ENCODE results near the gene RYR2. TPM values are rescaled to one million over a fixed set of nuclear protein-coding genes. Genes with fewer than 3 reads are reported as not detected.

The RYR2 gene
- total and polyA plus RNA-seq, 2 donors (not counting 1 experiment from before 2014, with no cell fraction given) = not detected

DNA sequence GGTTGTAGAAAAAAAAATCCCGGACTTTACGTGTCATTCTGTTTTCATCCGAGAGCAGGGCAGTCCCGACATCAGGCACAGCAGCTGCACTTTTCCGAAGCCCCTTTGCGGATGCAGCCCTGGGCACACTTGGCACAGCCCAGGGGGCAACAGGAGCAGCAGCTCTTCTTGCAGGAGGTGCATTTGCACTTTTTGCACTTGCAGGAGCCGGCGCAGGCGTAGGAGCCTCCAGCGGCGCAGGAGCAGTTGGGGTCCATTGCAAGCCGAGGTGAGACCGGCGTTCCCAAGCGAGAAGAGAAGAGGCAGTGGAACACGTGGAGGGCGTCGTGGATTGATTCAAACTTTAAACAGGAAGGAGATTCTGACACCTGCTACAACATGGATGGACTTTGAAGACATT is 37.9 kb upstream of the RYR2 start, which contains the start of gene MT1HL1:
MT1HL1 (minus strand) TSS at position 326 of the 400 bp plus-strand sequence; CDS start at position 257, 69 bp downstream.
- H3K9ac ChIP-seq (ENCODE audit: low read length) = no peak within 1 kb of the TSS
- ChIA-PET POLR2A (no interaction called here), CTCF (no interaction called here)
- no peak within 1 kb of the TSS for H3K27ac ChIP-seq (ENCODE audit: low read length in 2 of 2)
- no peaks in the 10 kb centered on the region for H3K79me2 ChIP-seq (ENCODE audit: control insufficient read depth, insufficient read depth, low read length)
- H3K4me3 Mint-ChIP-seq = no peak within 1 kb of the TSS
- no peaks in the 10 kb centered on the region for H3K4me1 ChIP-seq (ENCODE audit: control insufficient read depth in 2 of 2, insufficient read depth in 2 of 2, low read length in 2 of 2)
- H3K27me3 Mint-ChIP-seq = no peaks in the 10 kb centered on the region
- no peaks in the 10 kb centered on the region for H3K9me3 Mint-ChIP-seq (ENCODE audit: insufficient read depth)
- no peak within 1 kb of the TSS for H3K4me2 ChIP-seq (replicated peaks; ENCODE audit: low read depth, low read length, poor library complexity, severe bottlenecking)
- no peak within 1 kb of the TSS for H3K4me3 ChIP-seq (ENCODE audit: control extremely low read depth in 1 of 5, extremely low read depth in 1 of 5, insufficient read depth in 1 of 5, low read depth in 2 of 5, low read length in 4 of 5)
- no peak within 1 kb of the TSS for H2AFZ ChIP-seq (ENCODE audit: insufficient read depth, low read depth, low read length, poor library complexity, severe bottlenecking)
- no peaks in the 10 kb centered on the region for H3K36me3 ChIP-seq (replicated peaks in 1 of 2; ENCODE audit: control extremely low read depth in 1 of 2, control insufficient read depth in 1 of 2, extremely low read depth in 1 of 2, insufficient read depth in 2 of 2, low read length in 1 of 2)
- TF ChIP-seq, protein P1, sequence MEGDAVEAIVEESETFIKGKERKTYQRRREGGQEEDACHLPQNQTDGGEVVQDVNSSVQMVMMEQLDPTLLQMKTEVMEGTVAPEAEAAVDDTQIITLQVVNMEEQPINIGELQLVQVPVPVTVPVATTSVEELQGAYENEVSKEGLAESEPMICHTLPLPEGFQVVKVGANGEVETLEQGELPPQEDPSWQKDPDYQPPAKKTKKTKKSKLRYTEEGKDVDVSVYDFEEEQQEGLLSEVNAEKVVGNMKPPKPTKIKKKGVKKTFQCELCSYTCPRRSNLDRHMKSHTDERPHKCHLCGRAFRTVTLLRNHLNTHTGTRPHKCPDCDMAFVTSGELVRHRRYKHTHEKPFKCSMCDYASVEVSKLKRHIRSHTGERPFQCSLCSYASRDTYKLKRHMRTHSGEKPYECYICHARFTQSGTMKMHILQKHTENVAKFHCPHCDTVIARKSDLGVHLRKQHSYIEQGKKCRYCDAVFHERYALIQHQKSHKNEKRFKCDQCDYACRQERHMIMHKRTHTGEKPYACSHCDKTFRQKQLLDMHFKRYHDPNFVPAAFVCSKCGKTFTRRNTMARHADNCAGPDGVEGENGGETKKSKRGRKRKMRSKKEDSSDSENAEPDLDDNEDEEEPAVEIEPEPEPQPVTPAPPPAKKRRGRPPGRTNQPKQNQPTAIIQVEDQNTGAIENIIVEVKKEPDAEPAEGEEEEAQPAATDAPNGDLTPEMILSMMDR (IDR thresholded peaks at IDR 0.05) = no peak
- no peak for TF ChIP-seq EZH2 (IDR thresholded peaks at IDR 0.05; ENCODE audit: borderline replicate concordance, insufficient read depth, low read depth, low read length, poor library complexity, severe bottlenecking)
- ATAC-seq (ENCODE audit: low read depth) (no peak), DNase-seq (no peak)
- H3K9me3 ChIP-seq (ENCODE audit: control extremely low read depth in 1 of 3, control insufficient read depth in 2 of 3, insufficient read depth in 1 of 3, low read length in 2 of 3) = peaks cover 0 to 4% (median 0%) of the 10 kb centered on the region in 3 donors
- intact Hi-C loops (cut with micrococcal nuclease) = no loop called here
- H3K27ac Mint-ChIP-seq = no peak within 1 kb of the TSS
- WGBS (ENCODE audit: insufficient coverage) = 94% methylated on average over 18 of the region's 18 CpGs
- no peaks in the 10 kb centered on the region for H3K27me3 ChIP-seq (replicated peaks in 1 of 4; ENCODE audit: control extremely low read depth in 1 of 4, control insufficient read depth in 3 of 4, insufficient read depth in 4 of 4, low read length in 3 of 4)
- H4K20me1 ChIP-seq (ENCODE audit: control insufficient read depth, insufficient read depth, low read length, poor library complexity, severe bottlenecking) = no peaks in the 10 kb centered on the region
- H3K4me1 Mint-ChIP-seq = no peaks in the 10 kb centered on the region

DNA sequence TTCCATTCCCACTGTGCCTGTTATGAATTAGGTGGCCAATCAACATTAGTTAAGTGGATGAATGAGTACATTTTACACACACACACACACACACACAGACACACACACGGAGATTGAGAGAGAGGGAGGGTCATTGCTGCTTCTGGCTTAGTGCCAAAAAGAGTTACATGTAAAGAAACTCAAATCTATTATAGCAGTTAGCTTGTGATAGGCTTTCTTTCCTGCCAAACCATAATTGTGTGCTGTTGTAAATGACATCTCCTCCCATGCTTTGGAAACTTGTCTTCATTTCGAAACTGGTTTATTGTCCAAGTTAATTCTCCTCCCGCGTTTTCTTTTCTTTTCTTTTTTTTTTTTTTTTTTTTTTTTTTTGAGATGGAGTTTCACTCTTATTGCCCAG is 36.3 kb upstream of the RYR2 start:
- H3K79me2 ChIP-seq (ENCODE audit: control insufficient read depth, insufficient read depth, low read length) = no peaks in the 10 kb centered on the region
- H3K4me2 ChIP-seq (replicated peaks; ENCODE audit: low read depth, low read length, poor library complexity, severe bottlenecking) = no peak overlapping the region
- H3K9me3 ChIP-seq (ENCODE audit: control extremely low read depth in 1 of 3, control insufficient read depth in 2 of 3, insufficient read depth in 1 of 3, low read length in 2 of 3) = peaks cover 0 to 4% (median 0%) of the 10 kb centered on the region in 3 donors
- H2AFZ ChIP-seq (ENCODE audit: insufficient read depth, low read depth, low read length, poor library complexity, severe bottlenecking) = no peak overlapping the region
- ChIA-PET CTCF (no interaction called here), POLR2A (no interaction called here)
- H3K36me3 ChIP-seq (replicated peaks in 1 of 2; ENCODE audit: control extremely low read depth in 1 of 2, control insufficient read depth in 1 of 2, extremely low read depth in 1 of 2, insufficient read depth in 2 of 2, low read length in 1 of 2) = no peaks in the 10 kb centered on the region
- no peak overlapping the region for H3K4me3 Mint-ChIP-seq
- H3K27me3 Mint-ChIP-seq = no peaks in the 10 kb centered on the region
- ATAC-seq (ENCODE audit: low read depth) (no peak), DNase-seq (no peak)
- no peaks in the 10 kb centered on the region for H3K4me1 Mint-ChIP-seq
- H3K4me1 ChIP-seq (ENCODE audit: control insufficient read depth in 2 of 2, insufficient read depth in 2 of 2, low read length in 2 of 2) = no peaks in the 10 kb centered on the region
- intact Hi-C loops (cut with micrococcal nuclease) = no loop called here
- H3K27ac Mint-ChIP-seq = no peak overlapping the region
- TF ChIP-seq, protein P1 (IDR thresholded peaks at IDR 0.05) = no peak
- TF ChIP-seq EZH2 (IDR thresholded peaks at IDR 0.05; ENCODE audit: borderline replicate concordance, insufficient read depth, low read depth, low read length, poor library complexity, severe bottlenecking) = no peak
- H3K27ac ChIP-seq (ENCODE audit: low read length in 2 of 2) = no peak overlapping the region
- H3K9ac ChIP-seq (ENCODE audit: low read length) = no peak overlapping the region
- WGBS (ENCODE audit: insufficient coverage) = no CpG with 5 or more reads among the region's 4 CpGs
- no peak overlapping the region for H3K4me3 ChIP-seq (ENCODE audit: control extremely low read depth in 1 of 5, extremely low read depth in 1 of 5, insufficient read depth in 1 of 5, low read depth in 2 of 5, low read length in 4 of 5)
- no peaks in the 10 kb centered on the region for H3K9me3 Mint-ChIP-seq (ENCODE audit: insufficient read depth)
- no peaks in the 10 kb centered on the region for H3K27me3 ChIP-seq (replicated peaks in 1 of 4; ENCODE audit: control extremely low read depth in 1 of 4, control insufficient read depth in 3 of 4, insufficient read depth in 4 of 4, low read length in 3 of 4)
- H4K20me1 ChIP-seq (ENCODE audit: control insufficient read depth, insufficient read depth, low read length, poor library complexity, severe bottlenecking) = no peaks in the 10 kb centered on the region
